Astrocyte (in vitro differentiated cells and primary cell): ENCODE data around the gene DGKB. TPM values are rescaled to one million over a fixed set of nuclear protein-coding genes. Genes with fewer than 3 reads are reported as not detected.

Experiments used
- DNase-seq: peaks from one replicate; pipeline ENCODE4 v3.0.0-alpha.2; 2010; ENCODE audit warnings: low read depth
- FAIRE-seq: peaks from 2 replicates; lab custom pipeline; 2011; peaks lifted over from hg19 to GRCh38; lab: Jason Lieb, UNC
- H2AFZ ChIP-seq: 2 replicates; pipeline ENCODE4 v1.6.0; 2012; ENCODE audit warnings: low read depth, low read length, inconsistent platforms
- H3K27ac ChIP-seq: 2 replicates; pipeline ENCODE4 v1.5.1; 2011; ENCODE audit warnings: low read depth, low read length, inconsistent platforms
- H3K27me3 ChIP-seq: 2 replicates; pipeline ENCODE4 v1.6.0; 2011; ENCODE audit warnings: low read length, inconsistent platforms; ENCODE audit not compliant: insufficient read depth
- H3K36me3 ChIP-seq: 2 replicates; pipeline ENCODE4 v1.5.1; 2011; ENCODE audit warnings: low read length, inconsistent platforms; ENCODE audit not compliant: insufficient read depth
- H3K4me1 ChIP-seq: 2 replicates; pipeline ENCODE4 v1.5.1; 2011; ENCODE audit warnings: low read length, inconsistent platforms; ENCODE audit not compliant: insufficient read depth
- H3K4me2 ChIP-seq: 2 replicates; pipeline ENCODE4 v1.6.0; 2012; ENCODE audit warnings: low read length, inconsistent platforms
- H3K4me3 ChIP-seq: 2 replicates; pipeline ENCODE4 v1.5.1; 2011; ENCODE audit warnings: low read depth, mild to moderate bottlenecking, low read length, inconsistent platforms; ENCODE audit not compliant: insufficient read depth
- H3K79me2 ChIP-seq: 2 replicates; pipeline ENCODE4 v1.6.0; 2012; ENCODE audit warnings: mild to moderate bottlenecking, low read length, inconsistent platforms; ENCODE audit not compliant: insufficient read depth
- H3K9ac ChIP-seq: 2 replicates; pipeline ENCODE4 v1.6.0; 2012; ENCODE audit warnings: mild to moderate bottlenecking, low read length, inconsistent platforms
- H3K9me3 ChIP-seq: 2 replicates; pipeline ENCODE4 v1.5.1; 2012; ENCODE audit warnings: low read depth, mild to moderate bottlenecking, low read length, inconsistent platforms; ENCODE audit not compliant: insufficient read depth
- H4K20me1 ChIP-seq: 2 replicates; pipeline ENCODE4 v1.6.0; 2012; ENCODE audit warnings: low read length, inconsistent platforms; ENCODE audit not compliant: insufficient read depth
- H3K27ac Mint-ChIP-seq: one replicate; pipeline ENCODE4 v1.8.0; 2021; ENCODE audit warnings: mild to moderate bottlenecking, mixed read lengths; ENCODE audit not compliant: unreplicated experiment
- H3K27me3 Mint-ChIP-seq: one replicate; pipeline ENCODE4 v1.8.0; 2021; ENCODE audit warnings: low read depth, mixed read lengths; ENCODE audit not compliant: unreplicated experiment
- H3K36me3 Mint-ChIP-seq: one replicate; pipeline ENCODE4 v1.8.0; 2021; ENCODE audit warnings: low read depth, mixed read lengths; ENCODE audit not compliant: unreplicated experiment
- H3K4me1 Mint-ChIP-seq: one replicate; pipeline ENCODE4 v1.8.0; 2021; ENCODE audit warnings: low read depth, mixed read lengths; ENCODE audit not compliant: unreplicated experiment
- H3K4me3 Mint-ChIP-seq: one replicate; pipeline ENCODE4 v1.8.0; 2021; ENCODE audit warnings: mild to moderate bottlenecking, moderate library complexity, mixed read lengths; ENCODE audit not compliant: unreplicated experiment
- H3K9me3 Mint-ChIP-seq: one replicate; pipeline ENCODE4 v1.8.0; 2021; ENCODE audit warnings: mild to moderate bottlenecking, mixed read lengths; ENCODE audit not compliant: unreplicated experiment
- CTCF ChIP-seq: IDR thresholded peaks from 2 replicates; pipeline ENCODE4 v1.5.1; 2011; ENCODE audit warnings: low read depth, mild to moderate bottlenecking, inconsistent platforms, low read length, moderate library complexity; ENCODE audit not compliant: insufficient read depth
- EZH2 ChIP-seq: IDR thresholded peaks from 2 replicates; pipeline ENCODE4 v1.6.1; 2012; ENCODE audit warnings: mild to moderate bottlenecking, low read length, inconsistent platforms; ENCODE audit not compliant: insufficient read depth
- total RNA-seq: library from RNA; stranded (reverse); gene quantifications from 2 replicates; pipeline ENCODE4 v1.2.1, GENCODE V29; 2021

DGKB gene
- total RNA-seq, 1 donor from 2014 or later = 0.39 TPM

DNA sequence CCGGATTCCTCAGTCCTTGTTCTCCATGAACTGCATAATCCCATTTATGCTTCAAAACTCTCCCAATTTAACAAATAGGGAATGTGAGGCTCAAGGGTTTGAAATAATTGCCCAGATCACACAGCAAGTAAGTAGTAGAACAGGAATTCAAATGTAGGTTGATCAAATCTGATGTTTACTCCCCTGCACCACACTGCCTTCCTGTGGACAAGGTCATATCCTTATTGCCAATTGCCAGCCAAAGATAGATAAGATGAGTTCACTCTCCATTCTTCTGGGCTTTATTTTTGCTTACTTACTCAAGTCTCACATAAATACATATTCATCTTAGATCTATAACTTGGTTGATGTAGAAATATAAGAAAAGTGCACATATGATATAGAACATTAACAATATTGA is 477.9 kb downstream of the DGKB start:
- no peaks in the 10 kb centered on the region for H3K27me3 ChIP-seq
- H3K4me3 ChIP-seq = no peak overlapping the region
- Mint-ChIP-seq H3K9me3 (peaks cover 4% of the 10 kb centered on the region), H3K4me3 (no peak overlapping the region), H3K4me1 (no peaks in the 10 kb centered on the region), H3K27me3 (no peaks in the 10 kb centered on the region), H3K36me3 (no peaks in the 10 kb centered on the region), H3K27ac (no peak overlapping the region)
- no peak overlapping the region for H3K27ac ChIP-seq
- no peak overlapping the region for H3K4me2 ChIP-seq
- no peaks in the 10 kb centered on the region for H3K9me3 ChIP-seq
- H3K36me3 ChIP-seq = no peaks in the 10 kb centered on the region
- H2AFZ ChIP-seq = no peak overlapping the region
- no peaks in the 10 kb centered on the region for H4K20me1 ChIP-seq
- no peak overlapping the region for H3K9ac ChIP-seq
- TF ChIP-seq CTCF = no peak
- no peak for TF ChIP-seq EZH2
- no peaks in the 10 kb centered on the region for H3K4me1 ChIP-seq
- DNase-seq (no peak), FAIRE-seq (no peak)
- H3K79me2 ChIP-seq = no peaks in the 10 kb centered on the region

DNA sequence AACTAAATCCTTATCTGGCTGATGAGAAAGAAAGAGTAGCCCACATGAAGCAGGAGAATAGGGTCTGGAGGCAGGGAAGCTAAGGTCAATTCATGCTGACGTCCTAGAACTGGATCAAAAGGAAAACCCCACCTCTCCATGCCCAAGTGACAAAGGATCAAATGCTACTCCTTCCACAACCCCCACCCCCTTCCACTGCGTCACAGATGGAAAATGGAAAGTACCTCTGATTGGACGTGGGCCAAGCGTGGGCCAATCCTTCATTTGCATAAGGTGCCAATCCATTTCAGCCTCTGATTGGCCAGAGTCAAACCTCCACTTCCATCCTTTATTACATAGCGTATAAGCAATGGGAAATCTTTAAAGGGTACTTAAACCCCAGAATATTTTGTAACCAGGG is 481.8 kb downstream of the DGKB start:
- Histone ChIP-seq H3K4me3 (no peak overlapping the region), H3K36me3 (no peaks in the 10 kb centered on the region), H4K20me1 (no peaks in the 10 kb centered on the region), H3K4me1 (no peaks in the 10 kb centered on the region), H3K4me2 (no peak overlapping the region), H3K9ac (no peak overlapping the region), H2AFZ (peak overlapping the region; percentile 12), H3K27ac (no peak overlapping the region), H3K27me3 (no peaks in the 10 kb centered on the region), H3K79me2 (no peaks in the 10 kb centered on the region), H3K9me3 (no peaks in the 10 kb centered on the region)
- Mint-ChIP-seq H3K36me3 (no peaks in the 10 kb centered on the region), H3K4me1 (no peaks in the 10 kb centered on the region), H3K27me3 (no peaks in the 10 kb centered on the region), H3K9me3 (no peaks in the 10 kb centered on the region), H3K4me3 (no peak overlapping the region), H3K27ac (no peak overlapping the region)
- FAIRE-seq (no peak), DNase-seq (no peak)
- TF ChIP-seq CTCF (no peak), EZH2 (no peak)

DNA sequence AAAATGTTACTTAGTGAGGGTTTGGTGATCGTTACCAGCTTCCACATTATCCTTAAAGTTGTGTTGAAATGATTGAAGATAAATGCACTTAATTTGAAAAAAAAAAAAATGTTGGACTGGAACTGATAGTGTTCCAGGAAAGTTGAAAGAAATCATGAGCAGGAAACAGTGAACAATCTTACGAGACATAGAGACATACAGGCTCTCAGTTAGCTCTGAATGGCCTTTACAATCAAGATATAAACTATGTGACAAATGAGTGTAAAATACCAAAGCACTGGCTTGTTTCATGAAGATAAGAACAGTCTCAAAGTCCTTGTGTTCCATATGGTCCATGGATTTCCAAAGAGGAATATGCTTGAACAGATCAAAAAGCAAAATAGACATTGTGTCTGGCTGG is 483.0 kb downstream of the DGKB start:
- FAIRE-seq = no peak

More for the DNA sequence above, 483.0 kb downstream of the DGKB start:
- no peaks in the 10 kb centered on the region for H3K36me3 Mint-ChIP-seq
- Histone ChIP-seq H3K4me3 (no peak overlapping the region), H4K20me1 (no peaks in the 10 kb centered on the region), H3K9me3 (no peaks in the 10 kb centered on the region), H3K9ac (no peak overlapping the region), H3K36me3 (no peaks in the 10 kb centered on the region), H3K27ac (no peak overlapping the region), H3K4me1 (no peaks in the 10 kb centered on the region), H3K4me2 (no peak overlapping the region), H3K79me2 (no peaks in the 10 kb centered on the region), H2AFZ (peak overlapping the region; percentile 45), H3K27me3 (no peaks in the 10 kb centered on the region)
- no peaks in the 10 kb centered on the region for H3K27me3 Mint-ChIP-seq
- no peak overlapping the region for H3K27ac Mint-ChIP-seq
- H3K4me1 Mint-ChIP-seq = no peaks in the 10 kb centered on the region
- no peaks in the 10 kb centered on the region for H3K9me3 Mint-ChIP-seq
- no peak for DNase-seq
- TF ChIP-seq EZH2 = no peak
- TF ChIP-seq CTCF = no peak
- no peak overlapping the region for H3K4me3 Mint-ChIP-seq
